ENCODE results near the gene TSEN15.

DNA sequence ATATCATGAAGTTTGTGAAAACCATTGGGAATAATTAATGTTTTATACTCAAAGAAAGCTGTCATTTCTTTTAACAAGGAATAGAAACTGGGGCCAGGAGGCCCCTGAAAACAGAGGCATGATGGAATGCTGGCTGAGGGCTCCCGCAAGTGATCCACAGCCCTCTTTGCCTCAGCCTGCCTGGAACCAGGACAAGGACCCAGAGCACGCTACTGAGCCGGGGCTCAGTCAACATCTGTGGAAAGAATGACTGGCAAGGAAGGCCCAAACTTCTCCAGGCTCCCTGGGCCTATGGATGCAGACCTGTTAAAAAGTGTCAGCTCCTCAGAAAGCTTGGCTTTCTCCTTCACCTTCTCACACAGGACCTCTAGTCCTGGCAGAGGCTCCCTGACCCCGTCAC lies 46.6 kb upstream of the TSEN15 start:
- TF ChIP-seq CTCF (IDR thresholded peaks at IDR 0.05): no peak
- TF ChIP-seq POLR2A (IDR thresholded peaks at IDR 0.05): no peak
